Panc1 (cell line): ENCODE results near the gene ANKLE2. TPM values are rescaled to one million over a fixed set of nuclear protein-coding genes. Genes with fewer than 3 reads are reported as not detected.

ENCODE experiments used
- ATAC-seq: fragments of 200-7000 bp; cut with Tn5 transposase; 2 replicates; pipeline ENCODE4 v1.9.1; 2020; ENCODE audit warnings: mild to moderate bottlenecking, moderate library complexity
- BruUV-seq: library from RNA; stranded (reverse); fragments of 400-500 nt; replicated peaks from 2 replicates; lab custom pipeline; 2021; lab: Mats Ljungman, UMichigan
- CTCF ChIA-PET: fragments of 300-600 bp; sonication (Branson Sonifier 250); formaldehyde crosslinking; loops from one replicate; lab custom pipeline; 2022; ENCODE audit warnings: antibody characterized with exemption; lab: Charles Lee
- POLR2A ChIA-PET: fragments of 300-600 bp; sonication (Branson Sonifier 250); formaldehyde crosslinking; loops from one replicate; lab custom pipeline; 2022; ENCODE audit warnings: antibody characterized with exemption; lab: Charles Lee
- DNase-seq: peaks from one replicate; pipeline ENCODE4 v3.0.0-alpha.2; 2010; ENCODE audit warnings: low read depth, low spot score
- H3K27ac ChIP-seq: 2 replicates; pipeline ENCODE4 v1.5.1; 2011; ENCODE audit warnings: mild to moderate bottlenecking, low read length, inconsistent platforms
- H3K27me3 ChIP-seq: fragments of 200-500 bp; sonication (Bioruptor generic); 2 replicates; pipeline ENCODE4 v1.6.0; 2014; ENCODE audit warnings: low read length, inconsistent platforms; ENCODE audit not compliant: control insufficient read depth, insufficient read depth
- H3K36me3 ChIP-seq: fragments of 200-500 bp; sonication (Bioruptor generic); 2 replicates; pipeline ENCODE4 v1.5.1; 2014; ENCODE audit warnings: inconsistent platforms, mild to moderate bottlenecking, low read length, moderate library complexity; ENCODE audit not compliant: control insufficient read depth, insufficient read depth
- H3K4me1 ChIP-seq: 2 replicates; pipeline ENCODE4 v1.5.1; 2011; ENCODE audit warnings: inconsistent platforms, mild to moderate bottlenecking, low read length, moderate library complexity; ENCODE audit not compliant: control insufficient read depth, insufficient read depth
- H3K4me3 ChIP-seq, 2 experiments: 2 replicates each; pipeline ENCODE4 v1.5.1; 2011 to 2012; ENCODE audit warnings: low read depth in 2 of 2, low read length in 2 of 2, mild to moderate bottlenecking in 2 of 2, inconsistent platforms in 1 of 2, moderate library complexity in 1 of 2
- H3K9me3 ChIP-seq: fragments of 200-500 bp; sonication (Bioruptor generic); 2 replicates; pipeline ENCODE4 v1.5.1; 2014; ENCODE audit warnings: low read depth, mild to moderate bottlenecking, inconsistent platforms, low read length, moderate library complexity; ENCODE audit not compliant: control insufficient read depth, insufficient read depth
- CTCF ChIP-seq: fragments of 450-650 bp; IDR thresholded peaks from 2 replicates; pipeline ENCODE4 v1.5.1; 2017; ENCODE audit warnings: mild to moderate bottlenecking
- POLR2AphosphoS5 ChIP-seq: IDR thresholded peaks from 2 replicates; pipeline ENCODE4 v1.6.1; 2012; ENCODE audit warnings: mild to moderate bottlenecking, low read depth, low read length, moderate library complexity
- REST ChIP-seq, 2 experiments: IDR thresholded peaks; 2 replicates each; pipeline ENCODE4 v1.6.1; 2011 to 2012; ENCODE audit warnings: low read depth in 2 of 2, control low read depth in 1 of 2, low read length in 1 of 2, mild to moderate bottlenecking in 1 of 2, moderate library complexity in 1 of 2; ENCODE audit not compliant: insufficient read depth in 1 of 2
- SIN3A ChIP-seq: IDR thresholded peaks from 2 replicates; pipeline ENCODE4 v1.6.1; 2012; ENCODE audit warnings: low read depth, mild to moderate bottlenecking, low read length, moderate library complexity, borderline replicate concordance; ENCODE audit not compliant: insufficient read depth
- TCF7L2 ChIP-seq: IDR thresholded peaks from 2 replicates; pipeline ENCODE4 v1.6.1; 2011; ENCODE audit warnings: mild to moderate bottlenecking, low read depth, low read length, inconsistent platforms
- in situ Hi-C: cut with HindIII; loops from 2 replicates; pipeline ENCODE4 v1.10.0; 2016; ENCODE audit warnings: low sequenced_read_pairs, low pct_unique_long_range_greater_than_20kb
- intact Hi-C: fragments of 100-400 bp; cut with micrococcal nuclease; formaldehyde crosslinking; loops from one replicate; pipeline ENCODE4 v1.10.0; 2022; ENCODE audit not compliant: unreplicated experiment
- total RNA-seq: library from RNA; stranded (reverse); gene quantifications from one replicate; pipeline ENCODE4 v1.2.1, GENCODE V29; 2021; ENCODE audit not compliant: unreplicated experiment

ANKLE2 gene
- total RNA-seq, 1 experiment from 2014 or later, result 88.7 TPM

- peaks cover 28% of the 10 kb centered on the region for H3K36me3 ChIP-seq
These were observed 31.9 kb downstream of the ANKLE2 start for GRCh38 chr12:132729541-132730320.

GRCh38 chr12:132728502-132728901 is 33.1 kb downstream of the ANKLE2 start:
- Histone ChIP-seq H3K27me3 (no peaks in the 10 kb centered on the region), H3K9me3 (no peaks in the 10 kb centered on the region), H3K4me1 (peaks cover 10% of the 10 kb centered on the region), H3K27ac (no peak overlapping the region), H3K4me3 (no peak overlapping the region), H3K36me3 (peaks cover 25% of the 10 kb centered on the region)
- ChIA-PET CTCF (no interaction called here), POLR2A (no interaction called here)
- in situ Hi-C loops, result no loop called here
- DNase-seq (no peak), ATAC-seq (no peak)
- intact Hi-C loops, result no loop called here
- no TSS peak for BruUV-seq
- TF ChIP-seq CTCF, result no peak
- TF ChIP-seq SIN3A, result no peak
- TF ChIP-seq POLR2AphosphoS5, result no peak
- no peak for TF ChIP-seq REST (IDR thresholded peaks at IDR 0.05; ENCODE audit: insufficient read depth in 1 of 2, low read depth in 2 of 2, low read length in 1 of 2)

More at GRCh38 chr12:132729541-132730320, 31.9 kb downstream of the ANKLE2 start:
- ChIA-PET CTCF (no interaction called here), POLR2A (no interaction called here)
- no peak overlapping the region for H3K4me3 ChIP-seq
- no peak for TF ChIP-seq TCF7L2
- no peak for TF ChIP-seq CTCF
- peak; percentile 19; the same call in 1 of the 2 replicates for TF ChIP-seq POLR2AphosphoS5
- BruUV-seq, result no TSS peak
- H3K4me1 ChIP-seq, result peaks cover 5% of the 10 kb centered on the region
- no peaks in the 10 kb centered on the region for H3K27me3 ChIP-seq
- DNase-seq (no peak), ATAC-seq (peak; percentile 69)
- H3K27ac ChIP-seq, result peak overlapping the region; percentile 79
- intact Hi-C loops (no loop called here), in situ Hi-C loops (no loop called here)
- H3K9me3 ChIP-seq, result no peaks in the 10 kb centered on the region
